ENCODE data around the gene RPTOR. TPM values are rescaled to one million over a fixed set of nuclear protein-coding genes. Genes with fewer than 3 reads are reported as not detected.

The RPTOR gene
- total and polyA plus RNA-seq, 2 donors: 8.1 to 10.3 TPM

- no peaks in the 10 kb centered on the region for H3K36me3 ChIP-seq (ENCODE audit: control insufficient read depth in 2 of 2, insufficient read depth in 2 of 2, low read length in 1 of 2)
- WGBS: 78% methylated on average over 17 of the region's 17 CpGs
- peaks cover 0 to 9% of the 10 kb centered on the region in 2 donors for H3K9me3 ChIP-seq (ENCODE audit: control insufficient read depth in 2 of 2, insufficient read depth in 1 of 2, low read length in 1 of 2)
- peaks cover 3 to 26% of the 10 kb centered on the region in 2 donors for H3K27me3 ChIP-seq (ENCODE audit: control insufficient read depth in 2 of 2, insufficient read depth in 1 of 2, low read length in 1 of 2)
- H3K27ac ChIP-seq (ENCODE audit: low read depth in 1 of 2, low read length in 1 of 2): no peak overlapping the region
- no peak overlapping the region for H3K4me3 ChIP-seq (ENCODE audit: low read length in 2 of 2)
- H3K4me1 ChIP-seq (ENCODE audit: control insufficient read depth in 2 of 2, insufficient read depth in 2 of 2, low read length in 2 of 2): peaks cover 0 to 9% of the 10 kb centered on the region in 2 donors
- DNase-seq (ENCODE audit: low read depth in 6 of 9, low spot score in 9 of 9): no peak
Observed at GRCh38 chr17:80981929-80982425, 437.3 kb downstream of the RPTOR start.

- Histone ChIP-seq H3K4me3 (ENCODE audit: low read length in 2 of 2) (no peak overlapping the region), H3K36me3 (ENCODE audit: control insufficient read depth in 2 of 2, insufficient read depth in 2 of 2, low read length in 1 of 2) (no peaks in the 10 kb centered on the region), H3K4me1 (ENCODE audit: control insufficient read depth in 2 of 2, insufficient read depth in 2 of 2, low read length in 2 of 2) (peaks cover 0 to 13% of the 10 kb centered on the region in 2 donors), H3K9me3 (ENCODE audit: control insufficient read depth in 2 of 2, insufficient read depth in 1 of 2, low read length in 1 of 2) (peaks cover 0 to 12% of the 10 kb centered on the region in 2 donors), H3K27ac (ENCODE audit: low read depth in 1 of 2, low read length in 1 of 2) (no peak overlapping the region), H3K27me3 (ENCODE audit: control insufficient read depth in 2 of 2, insufficient read depth in 1 of 2, low read length in 1 of 2) (peaks cover 3 to 31% of the 10 kb centered on the region in 2 donors)
- DNase-seq (ENCODE audit: low read depth in 6 of 9, low spot score in 9 of 9): no peak
- WGBS: 91% methylated on average over 17 of the region's 17 CpGs
Observed at GRCh38 chr17:80982426-80982974, 437.9 kb downstream of the RPTOR start.

GRCh38 chr17:80983545-80983944, 438.9 kb downstream of the RPTOR start:
- WGBS: 94% methylated on average over 17 of the region's 17 CpGs
- H3K9me3 ChIP-seq (ENCODE audit: control insufficient read depth in 2 of 2, insufficient read depth in 1 of 2, low read length in 1 of 2): peaks cover 0 to 12% of the 10 kb centered on the region in 2 donors
- no peak overlapping the region for H3K4me3 ChIP-seq (ENCODE audit: low read length in 2 of 2)
- H3K27me3 ChIP-seq (ENCODE audit: control insufficient read depth in 2 of 2, insufficient read depth in 1 of 2, low read length in 1 of 2): peaks cover 5 to 41% of the 10 kb centered on the region in 2 donors
- peaks cover 0 to 17% of the 10 kb centered on the region in 2 donors for H3K4me1 ChIP-seq (ENCODE audit: control insufficient read depth in 2 of 2, insufficient read depth in 2 of 2, low read length in 2 of 2)
- DNase-seq (ENCODE audit: low read depth in 6 of 9, low spot score in 9 of 9): no peak
- H3K36me3 ChIP-seq (ENCODE audit: control insufficient read depth in 2 of 2, insufficient read depth in 2 of 2, low read length in 1 of 2): no peaks in the 10 kb centered on the region
- H3K27ac ChIP-seq (ENCODE audit: low read depth in 1 of 2, low read length in 1 of 2): no peak overlapping the region

- Histone ChIP-seq H3K9me3 (ENCODE audit: control insufficient read depth in 2 of 2, insufficient read depth in 1 of 2, low read length in 1 of 2) (peaks cover 0 to 12% of the 10 kb centered on the region in 2 donors), H3K4me3 (ENCODE audit: low read length in 2 of 2) (no peak overlapping the region), H3K4me1 (ENCODE audit: control insufficient read depth in 2 of 2, insufficient read depth in 2 of 2, low read length in 2 of 2) (peaks cover 0 to 27% of the 10 kb centered on the region in 2 donors), H3K36me3 (ENCODE audit: control insufficient read depth in 2 of 2, insufficient read depth in 2 of 2, low read length in 1 of 2) (no peaks in the 10 kb centered on the region), H3K27me3 (ENCODE audit: control insufficient read depth in 2 of 2, insufficient read depth in 1 of 2, low read length in 1 of 2) (peaks cover 5 to 52% of the 10 kb centered on the region in 2 donors), H3K27ac (ENCODE audit: low read depth in 1 of 2, low read length in 1 of 2) (no peak overlapping the region)
- DNase-seq (ENCODE audit: low read depth in 6 of 9, low spot score in 9 of 9): no peak
- 95% methylated on average over 7 of the region's 7 CpGs for WGBS
Observed at GRCh38 chr17:80984749-80985148, 440.1 kb downstream of the RPTOR start.

GRCh38 chr17:80986046-80986445, 441.4 kb downstream of the RPTOR start:
- Histone ChIP-seq H3K4me3 (ENCODE audit: low read length in 2 of 2) (no peak overlapping the region), H3K27ac (ENCODE audit: low read depth in 1 of 2, low read length in 1 of 2) (no peak overlapping the region), H3K4me1 (ENCODE audit: control insufficient read depth in 2 of 2, insufficient read depth in 2 of 2, low read length in 2 of 2) (peaks cover 0 to 30% of the 10 kb centered on the region in 2 donors), H3K27me3 (ENCODE audit: control insufficient read depth in 2 of 2, insufficient read depth in 1 of 2, low read length in 1 of 2) (peaks cover 5 to 58% of the 10 kb centered on the region in 2 donors), H3K9me3 (ENCODE audit: control insufficient read depth in 2 of 2, insufficient read depth in 1 of 2, low read length in 1 of 2) (peaks cover 0 to 12% of the 10 kb centered on the region in 2 donors), H3K36me3 (ENCODE audit: control insufficient read depth in 2 of 2, insufficient read depth in 2 of 2, low read length in 1 of 2) (no peaks in the 10 kb centered on the region)
- DNase-seq (ENCODE audit: low read depth in 6 of 9, low spot score in 9 of 9): no peak
- WGBS: 96% methylated on average over 7 of the region's 7 CpGs

GRCh38 chr17:80986816-80987475, 442.3 kb downstream of the RPTOR start:
- no peak overlapping the region for H3K4me3 ChIP-seq (ENCODE audit: low read length in 2 of 2)
- 32% methylated on average over 18 of the region's 18 CpGs for WGBS
- no peak overlapping the region for H3K27ac ChIP-seq (ENCODE audit: low read depth in 1 of 2, low read length in 1 of 2)
- H3K4me1 ChIP-seq (ENCODE audit: control insufficient read depth in 2 of 2, insufficient read depth in 2 of 2, low read length in 2 of 2): peaks cover 0 to 30% of the 10 kb centered on the region in 2 donors
- H3K27me3 ChIP-seq (ENCODE audit: control insufficient read depth in 2 of 2, insufficient read depth in 1 of 2, low read length in 1 of 2): peaks cover 4 to 58% of the 10 kb centered on the region in 2 donors
- no peaks in the 10 kb centered on the region for H3K36me3 ChIP-seq (ENCODE audit: control insufficient read depth in 2 of 2, insufficient read depth in 2 of 2, low read length in 1 of 2)
- no peak for DNase-seq (ENCODE audit: low read depth in 6 of 9, low spot score in 9 of 9)
- peaks cover 0 to 9% of the 10 kb centered on the region in 2 donors for H3K9me3 ChIP-seq (ENCODE audit: control insufficient read depth in 2 of 2, insufficient read depth in 1 of 2, low read length in 1 of 2)

GRCh38 chr17:80987941-80988461, 443.4 kb downstream of the RPTOR start:
- Histone ChIP-seq H3K36me3 (ENCODE audit: control insufficient read depth in 2 of 2, insufficient read depth in 2 of 2, low read length in 1 of 2) (no peaks in the 10 kb centered on the region), H3K27me3 (ENCODE audit: control insufficient read depth in 2 of 2, insufficient read depth in 1 of 2, low read length in 1 of 2) (peaks cover 2 to 59% of the 10 kb centered on the region in 2 donors), H3K4me3 (ENCODE audit: low read length in 2 of 2) (no peak overlapping the region), H3K4me1 (ENCODE audit: control insufficient read depth in 2 of 2, insufficient read depth in 2 of 2, low read length in 2 of 2) (peaks cover 2 to 37% of the 10 kb centered on the region in 2 donors), H3K9me3 (ENCODE audit: control insufficient read depth in 2 of 2, insufficient read depth in 1 of 2, low read length in 1 of 2) (peaks cover 0 to 5% of the 10 kb centered on the region in 2 donors), H3K27ac (ENCODE audit: low read depth in 1 of 2, low read length in 1 of 2) (no peak overlapping the region)
- 92% methylated on average over 16 of the region's 16 CpGs for WGBS
- no peak for DNase-seq (ENCODE audit: low read depth in 6 of 9, low spot score in 9 of 9)

- DNase-seq (ENCODE audit: low read depth in 6 of 9, low spot score in 9 of 9): no peak
- Histone ChIP-seq H3K36me3 (ENCODE audit: control insufficient read depth in 2 of 2, insufficient read depth in 2 of 2, low read length in 1 of 2) (no peaks in the 10 kb centered on the region), H3K4me1 (ENCODE audit: control insufficient read depth in 2 of 2, insufficient read depth in 2 of 2, low read length in 2 of 2) (peaks cover 5 to 43% of the 10 kb centered on the region in 2 donors), H3K4me3 (ENCODE audit: low read length in 2 of 2) (no peak overlapping the region), H3K27me3 (ENCODE audit: control insufficient read depth in 2 of 2, insufficient read depth in 1 of 2, low read length in 1 of 2) (peaks cover 2 to 64% of the 10 kb centered on the region in 2 donors), H3K9me3 (ENCODE audit: control insufficient read depth in 2 of 2, insufficient read depth in 1 of 2, low read length in 1 of 2) (peaks cover 0 to 5% of the 10 kb centered on the region in 2 donors), H3K27ac (ENCODE audit: low read depth in 1 of 2, low read length in 1 of 2) (no peak overlapping the region)
- WGBS: 86% methylated on average over 11 of the region's 11 CpGs
Observed at GRCh38 chr17:80989586-80989913, 444.9 kb downstream of the RPTOR start.

Measured in thymus (tissue), 11 donors.